Measurements from ENCODE around the gene L3MBTL2. TPM values are rescaled to one million over a fixed set of nuclear protein-coding genes. Genes with fewer than 3 reads are reported as not detected.
A peak's percentile ranks its signal among the peaks of the same experiment; 100 is the strongest.

The L3MBTL2 gene
- total RNA-seq, 1 donor from 2014 or later: 8.2 TPM

- no peak for TF ChIP-seq CTCF (IDR thresholded peaks at IDR 0.05; ENCODE audit: insufficient read depth, low read length, severe bottlenecking)
- FAIRE-seq (no peak), DNase-seq (ENCODE audit: low read depth) (no peak)
- H3K27me3 ChIP-seq (ENCODE audit: control insufficient read depth, insufficient read depth, low read length): no peaks in the 10 kb centered on the region
- H3K36me3 ChIP-seq (ENCODE audit: control insufficient read depth, insufficient read depth, low read length): peaks cover 38% of the 10 kb centered on the region
- H3K4me3 ChIP-seq (ENCODE audit: low read depth, low read length): no peak overlapping the region
Measured at GRCh38 chr22:41226723-41227655, 21.9 kb downstream of the L3MBTL2 start.

- H3K27me3 ChIP-seq (ENCODE audit: control insufficient read depth, insufficient read depth, low read length): no peaks in the 10 kb centered on the region
- no peak overlapping the region for H3K4me3 ChIP-seq (ENCODE audit: low read depth, low read length)
- no peak for TF ChIP-seq CTCF (IDR thresholded peaks at IDR 0.05; ENCODE audit: insufficient read depth, low read length, severe bottlenecking)
- FAIRE-seq (peak; percentile 7), DNase-seq (ENCODE audit: low read depth) (no peak)
- peaks cover 31% of the 10 kb centered on the region for H3K36me3 ChIP-seq (ENCODE audit: control insufficient read depth, insufficient read depth, low read length)
Measured at GRCh38 chr22:41229215-41229614, 24.1 kb downstream of the L3MBTL2 start.

- Histone ChIP-seq H3K27me3 (ENCODE audit: control insufficient read depth, insufficient read depth, low read length) (no peaks in the 10 kb centered on the region), H3K4me3 (ENCODE audit: low read depth, low read length) (no peak overlapping the region), H3K36me3 (ENCODE audit: control insufficient read depth, insufficient read depth, low read length) (peaks cover 26% of the 10 kb centered on the region)
- no peak for TF ChIP-seq CTCF (IDR thresholded peaks at IDR 0.05; ENCODE audit: insufficient read depth, low read length, severe bottlenecking)
- no peak for DNase-seq (ENCODE audit: low read depth)
- FAIRE-seq: no peak
Measured at GRCh38 chr22:41229730-41230400, 24.8 kb downstream of the L3MBTL2 start.

GRCh38 chr22:41230401-41230785 lies 25.3 kb downstream of the L3MBTL2 start:
- H3K36me3 ChIP-seq (ENCODE audit: control insufficient read depth, insufficient read depth, low read length): peaks cover 22% of the 10 kb centered on the region
- no peaks in the 10 kb centered on the region for H3K27me3 ChIP-seq (ENCODE audit: control insufficient read depth, insufficient read depth, low read length)
- H3K4me3 ChIP-seq (ENCODE audit: low read depth, low read length): no peak overlapping the region
- TF ChIP-seq CTCF (IDR thresholded peaks at IDR 0.05; ENCODE audit: insufficient read depth, low read length, severe bottlenecking): no peak
- DNase-seq (ENCODE audit: low read depth) (no peak), FAIRE-seq (no peak)

- Histone ChIP-seq H3K4me3 (ENCODE audit: low read depth, low read length) (no peak overlapping the region), H3K36me3 (ENCODE audit: control insufficient read depth, insufficient read depth, low read length) (peaks cover 17% of the 10 kb centered on the region), H3K27me3 (ENCODE audit: control insufficient read depth, insufficient read depth, low read length) (no peaks in the 10 kb centered on the region)
- DNase-seq (ENCODE audit: low read depth): no peak
- peak; percentile 87 for FAIRE-seq
- TF ChIP-seq CTCF (IDR thresholded peaks at IDR 0.05; ENCODE audit: insufficient read depth, low read length, severe bottlenecking): no peak
Measured at GRCh38 chr22:41231369-41231768, 26.3 kb downstream of the L3MBTL2 start.

Data from bronchial epithelial cell (primary cell).